DND-41 (cell line): ENCODE results near the gene SYNGR1.

Source experiments
- ATAC-seq: fragments of 200-7000 bp; cut with Tn5 transposase; 3 replicates; pipeline ENCODE4 v1.9.1; 2021; ENCODE audit warnings: low read depth; ENCODE audit not compliant: insufficient read depth
- DNase-seq: peaks from one replicate; pipeline ENCODE4 v3.0.0-alpha.2; 2020
- H2AFZ ChIP-seq: 2 replicates; pipeline ENCODE4 v1.6.0; 2012; ENCODE audit warnings: low read depth, low read length
- H3K27ac ChIP-seq: 2 replicates; pipeline ENCODE4 v1.5.1; 2012; ENCODE audit warnings: low read length, inconsistent platforms
- H3K27me3 ChIP-seq: fragments of 200-600 bp; sonication (generic); 2 replicates; pipeline ENCODE4 v1.6.0; 2012; ENCODE audit warnings: low read length, mild to moderate bottlenecking, inconsistent platforms; ENCODE audit not compliant: insufficient read depth, poor library complexity
- H3K36me3 ChIP-seq: 2 replicates; pipeline ENCODE4 v1.5.1; 2012; ENCODE audit warnings: low read length, inconsistent platforms; ENCODE audit not compliant: insufficient read depth
- H3K4me1 ChIP-seq: 2 replicates; pipeline ENCODE4 v1.5.1; 2012; ENCODE audit warnings: mild to moderate bottlenecking, low read length; ENCODE audit not compliant: insufficient read depth
- H3K4me2 ChIP-seq: 2 replicates; pipeline ENCODE4 v1.6.0; 2012; ENCODE audit warnings: mild to moderate bottlenecking, moderate library complexity, low read length, inconsistent platforms; ENCODE audit not compliant: insufficient read depth
- H3K4me3 ChIP-seq, 2 experiments: fragments of 200-600 bp in 1 of 2; shearing (Covaris generic) in 1 of 2; 2 replicates each; pipeline ENCODE4 v1.5.1; 2012 to 2016; ENCODE audit warnings: inconsistent platforms in 2 of 2, low read length in 2 of 2, mild to moderate bottlenecking in 2 of 2, low read depth in 1 of 2, moderate library complexity in 1 of 2
- H3K79me2 ChIP-seq: 2 replicates; pipeline ENCODE4 v1.6.0; 2012; ENCODE audit warnings: low read length, inconsistent platforms; ENCODE audit not compliant: insufficient read depth
- H3K9ac ChIP-seq: 2 replicates; pipeline ENCODE4 v1.6.0; 2012; ENCODE audit warnings: low read depth, mild to moderate bottlenecking, inconsistent platforms, low read length, moderate library complexity
- H3K9me3 ChIP-seq: 2 replicates; pipeline ENCODE4 v1.5.1; 2012; ENCODE audit warnings: low read length, moderate library complexity, mild to moderate bottlenecking, inconsistent platforms; ENCODE audit not compliant: insufficient read depth, severe bottlenecking
- H4K20me1 ChIP-seq: 2 replicates; pipeline ENCODE4 v1.6.0; 2012; ENCODE audit warnings: low read length; ENCODE audit not compliant: insufficient read depth
- EZH2 ChIP-seq: IDR thresholded peaks from 3 replicates; pipeline ENCODE4 v1.6.1; 2012; ENCODE audit warnings: borderline replicate concordance, low read depth, mild to moderate bottlenecking, moderate library complexity, low read length, inconsistent platforms; ENCODE audit not compliant: severe bottlenecking
- TF ChIP-seq, protein P1 (sequence below): IDR thresholded peaks from 2 replicates; pipeline ENCODE4 v1.5.1; 2012; ENCODE audit warnings: borderline replicate concordance, low read length, moderate library complexity, mild to moderate bottlenecking; ENCODE audit not compliant: poor library complexity, severe bottlenecking; ENCODE audit errors: extremely low read depth

The SYNGR1 gene

DNA sequence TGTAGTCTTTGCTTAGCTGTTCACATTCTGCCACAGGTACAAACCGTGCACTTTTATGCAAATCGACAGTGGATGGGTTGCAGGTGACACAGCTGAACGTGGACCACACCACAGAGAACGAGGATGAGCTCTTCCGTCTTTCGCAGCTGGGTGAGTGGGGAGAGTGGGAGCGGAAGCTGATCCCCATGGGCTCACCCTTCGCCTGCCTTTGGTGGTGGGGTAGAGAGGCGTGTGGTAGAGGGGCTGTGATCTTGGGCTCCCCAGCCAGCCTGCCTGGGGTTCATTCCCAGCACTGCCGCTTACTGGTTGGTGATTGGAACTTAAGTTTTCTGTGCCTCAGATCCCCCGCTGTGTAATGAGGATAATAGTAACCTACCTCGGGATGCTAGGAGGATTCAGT lies 68.9 kb downstream of the SYNGR1 start:
- peaks cover 1% of the 10 kb centered on the region for H3K4me1 ChIP-seq
- no peak for ATAC-seq
- DNase-seq = no peak
- H3K27me3 ChIP-seq = no peaks in the 10 kb centered on the region
- peaks cover 4% of the 10 kb centered on the region for H3K79me2 ChIP-seq
- H4K20me1 ChIP-seq = peaks cover 20% of the 10 kb centered on the region
- H3K4me2 ChIP-seq = no peak overlapping the region
- no peak overlapping the region for H3K4me3 ChIP-seq
- H3K9ac ChIP-seq = no peak overlapping the region
- TF ChIP-seq EZH2 = no peak
- TF ChIP-seq, protein P1, sequence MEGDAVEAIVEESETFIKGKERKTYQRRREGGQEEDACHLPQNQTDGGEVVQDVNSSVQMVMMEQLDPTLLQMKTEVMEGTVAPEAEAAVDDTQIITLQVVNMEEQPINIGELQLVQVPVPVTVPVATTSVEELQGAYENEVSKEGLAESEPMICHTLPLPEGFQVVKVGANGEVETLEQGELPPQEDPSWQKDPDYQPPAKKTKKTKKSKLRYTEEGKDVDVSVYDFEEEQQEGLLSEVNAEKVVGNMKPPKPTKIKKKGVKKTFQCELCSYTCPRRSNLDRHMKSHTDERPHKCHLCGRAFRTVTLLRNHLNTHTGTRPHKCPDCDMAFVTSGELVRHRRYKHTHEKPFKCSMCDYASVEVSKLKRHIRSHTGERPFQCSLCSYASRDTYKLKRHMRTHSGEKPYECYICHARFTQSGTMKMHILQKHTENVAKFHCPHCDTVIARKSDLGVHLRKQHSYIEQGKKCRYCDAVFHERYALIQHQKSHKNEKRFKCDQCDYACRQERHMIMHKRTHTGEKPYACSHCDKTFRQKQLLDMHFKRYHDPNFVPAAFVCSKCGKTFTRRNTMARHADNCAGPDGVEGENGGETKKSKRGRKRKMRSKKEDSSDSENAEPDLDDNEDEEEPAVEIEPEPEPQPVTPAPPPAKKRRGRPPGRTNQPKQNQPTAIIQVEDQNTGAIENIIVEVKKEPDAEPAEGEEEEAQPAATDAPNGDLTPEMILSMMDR = no peak
- H3K27ac ChIP-seq = no peak overlapping the region
- H3K36me3 ChIP-seq = peaks cover 76% of the 10 kb centered on the region
- no peaks in the 10 kb centered on the region for H3K9me3 ChIP-seq
- H2AFZ ChIP-seq = no peak overlapping the region

DNA sequence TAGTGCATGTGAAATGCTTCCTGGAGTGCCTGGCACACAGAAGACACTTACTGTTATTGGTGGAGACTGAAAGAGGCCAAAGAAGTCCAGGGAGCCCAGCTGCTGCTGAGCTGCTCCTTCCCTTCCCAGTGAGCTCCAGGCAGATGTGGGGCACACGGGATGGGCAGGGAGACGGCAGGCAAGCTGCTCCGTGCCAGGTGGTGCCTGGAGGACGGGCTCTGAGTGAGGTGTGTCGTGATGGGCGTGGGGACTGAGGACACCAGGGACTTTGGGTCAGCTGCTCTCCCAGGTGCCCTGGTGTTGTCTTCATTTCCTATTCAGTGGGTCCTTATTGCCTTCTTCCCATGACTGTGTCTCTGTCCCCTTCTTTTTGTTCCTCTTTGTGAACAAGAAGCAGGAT lies 69.3 kb downstream of the SYNGR1 start:
- no peak for DNase-seq
- Histone ChIP-seq H3K36me3 (peaks cover 79% of the 10 kb centered on the region), H3K9ac (no peak overlapping the region), H3K4me2 (no peak overlapping the region), H2AFZ (no peak overlapping the region), H3K27ac (no peak overlapping the region), H3K79me2 (peaks cover under 1% of the 10 kb centered on the region), H4K20me1 (peaks cover 16% of the 10 kb centered on the region), H3K27me3 (no peaks in the 10 kb centered on the region), H3K4me1 (no peaks in the 10 kb centered on the region), H3K4me3 (no peak overlapping the region), H3K9me3 (no peaks in the 10 kb centered on the region)
- ATAC-seq = no peak
- TF ChIP-seq EZH2 = no peak
- TF ChIP-seq, protein P1 = no peak

DNA sequence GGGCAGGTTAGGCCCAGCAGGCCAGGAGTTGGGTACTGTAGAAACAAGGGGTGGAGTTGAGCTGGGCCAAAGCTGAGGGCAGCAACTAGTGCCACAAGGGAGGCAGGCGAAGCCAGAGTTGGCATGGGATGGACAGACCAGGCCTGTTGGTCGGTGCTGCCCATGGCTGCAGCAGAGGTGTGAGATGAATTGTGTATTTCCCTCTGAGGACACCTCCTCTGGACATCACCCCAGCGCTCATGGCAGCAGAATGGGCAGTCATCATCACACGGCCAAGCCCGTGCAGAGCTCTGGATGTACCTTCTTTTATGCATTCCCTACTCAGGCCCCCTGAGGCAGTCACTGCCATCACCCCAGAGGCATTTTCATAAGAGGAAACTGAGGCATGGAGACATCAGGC lies 70.1 kb downstream of the SYNGR1 start:
- no peak overlapping the region for H3K4me3 ChIP-seq
- no peaks in the 10 kb centered on the region for H3K4me1 ChIP-seq
- H3K79me2 ChIP-seq = no peaks in the 10 kb centered on the region
- TF ChIP-seq, protein P1 = no peak
- no peak for TF ChIP-seq EZH2
- no peaks in the 10 kb centered on the region for H3K27me3 ChIP-seq
- no peak overlapping the region for H3K9ac ChIP-seq
- no peak for DNase-seq
- no peak overlapping the region for H2AFZ ChIP-seq
- H3K9me3 ChIP-seq = no peaks in the 10 kb centered on the region
- H3K36me3 ChIP-seq = peaks cover 82% of the 10 kb centered on the region
- peaks cover 8% of the 10 kb centered on the region for H4K20me1 ChIP-seq
- no peak overlapping the region for H3K27ac ChIP-seq
- ATAC-seq = no peak
- H3K4me2 ChIP-seq = no peak overlapping the region

DNA sequence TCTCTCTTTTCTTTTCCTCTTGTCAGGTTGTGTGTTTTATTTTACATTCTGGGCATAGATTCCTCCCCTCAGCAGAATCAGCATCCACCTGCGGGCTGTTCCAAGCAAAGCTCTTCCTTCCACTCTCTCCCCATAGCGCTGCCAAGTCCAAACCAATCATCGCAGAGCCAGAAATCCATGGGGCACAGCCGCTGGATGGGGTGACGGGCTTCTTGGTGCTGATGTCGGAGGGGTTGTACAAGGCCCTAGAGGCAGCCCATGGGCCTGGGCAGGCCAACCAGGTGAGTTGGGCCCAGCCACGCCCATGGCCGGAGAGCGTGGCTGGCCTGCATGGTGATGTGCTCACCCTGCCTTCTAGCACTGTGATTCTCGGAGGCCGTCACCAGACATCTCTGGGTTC lies 71.9 kb downstream of the SYNGR1 start:
- peaks cover 72% of the 10 kb centered on the region for H3K36me3 ChIP-seq
- H3K4me3 ChIP-seq = no peak overlapping the region
- no peak overlapping the region for H2AFZ ChIP-seq
- no peak for DNase-seq
- H3K27ac ChIP-seq = no peak overlapping the region
- H3K9me3 ChIP-seq = no peaks in the 10 kb centered on the region
- 0 out of 2 replicates have a peak, but pooled peaks cover 2% of the 10 kb centered on the region for H4K20me1 ChIP-seq
- no peak overlapping the region for H3K4me2 ChIP-seq
- ATAC-seq = no peak
- H3K4me1 ChIP-seq = no peaks in the 10 kb centered on the region
- no peaks in the 10 kb centered on the region for H3K79me2 ChIP-seq
- TF ChIP-seq EZH2 = no peak
- TF ChIP-seq, protein P1 = no peak
- H3K27me3 ChIP-seq = no peaks in the 10 kb centered on the region
- no peak overlapping the region for H3K9ac ChIP-seq
